LNCAP (cell line): ENCODE data around the gene MRTO4.

ENCODE experiments used
- TF ChIP-seq, protein P1 (sequence below): fragments of 450-650 bp; IDR thresholded peaks from 2 replicates; pipeline ENCODE4 v1.5.1; 2017; ENCODE audit warnings: mild to moderate bottlenecking

The MRTO4 gene

DNA sequence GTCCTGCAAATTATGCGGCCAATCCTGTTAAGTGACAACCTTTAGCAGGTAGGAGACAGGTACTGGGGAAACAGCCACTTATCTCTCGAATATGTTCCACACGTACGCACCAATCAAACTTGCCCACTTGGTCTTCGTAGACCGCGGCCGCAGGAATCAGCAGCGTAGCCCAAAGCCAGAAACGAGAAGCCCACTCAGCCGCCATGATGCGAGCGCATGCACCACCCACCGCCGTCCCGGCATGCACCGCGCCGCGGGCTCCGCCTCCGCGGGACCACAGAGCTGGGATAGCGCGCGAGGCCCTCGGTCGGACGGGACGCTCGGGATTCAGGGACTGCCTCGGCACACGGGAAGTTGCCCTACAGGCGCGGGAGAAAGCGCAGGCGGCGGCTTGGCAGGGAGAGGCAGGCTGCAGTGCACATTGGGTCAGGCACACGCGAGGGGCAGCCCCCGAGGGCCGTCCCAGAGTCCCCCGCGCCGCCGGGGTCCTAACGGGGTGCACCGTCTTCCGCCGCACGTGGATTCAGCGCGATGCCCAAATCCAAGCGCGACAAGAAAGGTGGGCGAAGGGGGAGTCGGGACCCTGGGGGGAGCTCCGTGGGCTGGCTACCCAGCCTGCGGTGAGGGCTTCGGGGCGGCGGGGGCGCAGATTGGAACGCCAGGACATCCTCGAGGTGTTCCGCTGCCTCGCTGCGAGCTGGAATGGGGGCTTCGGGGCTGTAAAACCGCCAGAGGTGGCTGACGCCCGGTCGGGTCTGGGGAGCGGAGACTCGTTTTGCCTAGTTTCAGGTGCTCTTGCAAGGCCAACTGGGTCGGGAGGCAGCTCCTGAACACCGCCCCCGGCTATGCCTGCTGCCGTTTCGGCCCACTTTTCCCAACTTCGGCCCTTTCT is at the start of gene MRTO4, which contains the start of gene EMC1:
Gene MRTO4, plus strand, starts transcription at position 501 of the 892 bp plus-strand sequence. Its CDS starts 31 bp downstream, at position 532.
Gene EMC1, minus strand, starts transcription at position 220 of the 892 bp plus-strand sequence. Its CDS starts 15 bp downstream, at position 205.
- TF ChIP-seq, protein P1, sequence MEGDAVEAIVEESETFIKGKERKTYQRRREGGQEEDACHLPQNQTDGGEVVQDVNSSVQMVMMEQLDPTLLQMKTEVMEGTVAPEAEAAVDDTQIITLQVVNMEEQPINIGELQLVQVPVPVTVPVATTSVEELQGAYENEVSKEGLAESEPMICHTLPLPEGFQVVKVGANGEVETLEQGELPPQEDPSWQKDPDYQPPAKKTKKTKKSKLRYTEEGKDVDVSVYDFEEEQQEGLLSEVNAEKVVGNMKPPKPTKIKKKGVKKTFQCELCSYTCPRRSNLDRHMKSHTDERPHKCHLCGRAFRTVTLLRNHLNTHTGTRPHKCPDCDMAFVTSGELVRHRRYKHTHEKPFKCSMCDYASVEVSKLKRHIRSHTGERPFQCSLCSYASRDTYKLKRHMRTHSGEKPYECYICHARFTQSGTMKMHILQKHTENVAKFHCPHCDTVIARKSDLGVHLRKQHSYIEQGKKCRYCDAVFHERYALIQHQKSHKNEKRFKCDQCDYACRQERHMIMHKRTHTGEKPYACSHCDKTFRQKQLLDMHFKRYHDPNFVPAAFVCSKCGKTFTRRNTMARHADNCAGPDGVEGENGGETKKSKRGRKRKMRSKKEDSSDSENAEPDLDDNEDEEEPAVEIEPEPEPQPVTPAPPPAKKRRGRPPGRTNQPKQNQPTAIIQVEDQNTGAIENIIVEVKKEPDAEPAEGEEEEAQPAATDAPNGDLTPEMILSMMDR: no peak

DNA sequence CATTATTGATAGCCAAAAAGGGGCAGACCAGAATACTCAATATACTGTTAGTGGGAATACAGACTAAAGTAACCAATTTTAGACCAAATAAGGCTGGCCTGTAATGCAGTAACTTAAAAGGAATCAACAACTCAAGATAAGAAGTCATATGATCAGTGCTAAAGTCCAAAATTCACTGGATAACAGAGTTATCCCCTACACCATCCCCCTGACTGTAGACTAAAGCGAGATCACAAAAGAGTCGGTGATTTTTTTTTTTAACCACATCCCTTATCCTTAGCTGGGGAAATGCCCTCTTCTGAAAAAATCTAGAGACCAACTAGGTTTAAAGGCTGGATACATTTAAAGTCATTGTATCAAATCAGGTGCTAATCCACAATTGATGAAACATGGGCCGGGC is 49.2 kb upstream of the MRTO4 start:
- TF ChIP-seq, protein P1: no peak

DNA sequence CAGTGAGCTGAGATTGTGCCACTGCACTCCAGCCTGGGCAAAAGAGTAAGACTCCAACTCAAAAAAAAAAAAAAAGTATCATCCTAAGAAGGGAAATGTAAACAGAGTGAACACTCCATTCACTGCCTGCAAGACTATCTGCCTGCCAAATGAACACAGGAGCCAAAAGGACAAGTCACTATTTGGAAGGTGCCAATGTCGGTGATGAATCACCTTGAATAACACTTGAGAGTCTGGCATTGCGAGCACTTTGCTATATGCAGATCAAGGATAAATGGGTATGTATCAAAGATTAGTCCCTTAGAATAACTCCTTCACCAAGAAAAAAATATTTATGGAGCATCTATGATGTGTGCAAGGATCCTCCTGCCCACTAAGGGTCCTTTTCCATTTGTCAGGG is 48.2 kb upstream of the MRTO4 start:
- TF ChIP-seq, protein P1: no peak

DNA sequence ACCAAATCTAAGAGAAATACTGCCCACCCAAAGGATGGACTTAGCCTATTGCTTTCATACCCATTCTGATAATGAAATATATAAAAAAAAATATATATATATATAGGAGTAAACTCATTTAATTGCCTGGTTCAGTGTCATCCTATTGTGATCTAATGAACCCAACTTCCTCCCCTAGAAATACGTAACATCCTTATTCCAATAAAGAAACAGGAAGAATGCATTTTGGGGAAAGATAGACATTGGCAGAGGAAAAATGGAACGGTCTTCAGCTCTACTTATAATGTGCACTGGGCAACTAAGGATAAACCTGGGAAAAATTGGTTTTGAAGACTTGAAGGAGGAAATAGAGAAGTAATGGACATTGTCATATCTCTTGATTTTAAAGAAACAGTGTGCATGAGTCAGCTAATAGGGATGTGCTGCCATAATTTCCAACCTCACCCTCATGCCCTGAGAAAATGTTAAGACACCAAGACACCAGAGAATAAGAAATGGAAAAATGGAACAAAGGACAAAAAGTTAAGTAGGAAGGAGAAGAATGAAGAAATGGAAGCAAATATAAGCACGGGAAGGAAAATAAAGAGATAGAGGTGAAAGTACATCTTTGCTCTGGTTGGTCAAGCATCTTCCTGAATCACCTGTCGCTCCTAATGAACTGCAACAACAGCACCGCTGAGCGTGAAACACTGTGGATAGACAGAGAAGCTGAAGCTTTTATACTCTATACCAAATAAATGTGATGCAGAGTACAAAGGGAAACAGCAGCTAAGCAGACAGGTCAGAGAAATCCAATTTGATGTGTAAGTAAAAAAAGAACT is 46.9 kb upstream of the MRTO4 start:
- TF ChIP-seq, protein P1: no peak

DNA sequence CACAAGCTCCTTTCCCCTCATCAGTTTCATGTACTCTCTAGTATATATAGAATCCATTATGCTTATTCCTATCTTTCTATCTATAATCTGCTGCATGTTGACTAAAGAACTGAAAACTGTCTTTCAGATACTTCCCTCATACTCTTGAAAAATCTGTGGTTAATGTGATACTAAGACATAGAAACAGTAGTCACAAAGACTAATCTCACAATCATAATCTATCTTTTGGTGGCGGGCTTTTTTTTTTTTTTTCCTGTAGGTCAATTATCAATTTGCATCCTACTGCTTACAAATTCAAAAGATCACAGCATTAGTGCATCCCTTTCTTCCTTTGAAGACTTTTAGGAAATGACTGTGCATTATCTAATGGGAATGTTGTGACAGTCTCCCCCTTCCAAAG is 46.2 kb upstream of the MRTO4 start:
- TF ChIP-seq, protein P1: no peak

DNA sequence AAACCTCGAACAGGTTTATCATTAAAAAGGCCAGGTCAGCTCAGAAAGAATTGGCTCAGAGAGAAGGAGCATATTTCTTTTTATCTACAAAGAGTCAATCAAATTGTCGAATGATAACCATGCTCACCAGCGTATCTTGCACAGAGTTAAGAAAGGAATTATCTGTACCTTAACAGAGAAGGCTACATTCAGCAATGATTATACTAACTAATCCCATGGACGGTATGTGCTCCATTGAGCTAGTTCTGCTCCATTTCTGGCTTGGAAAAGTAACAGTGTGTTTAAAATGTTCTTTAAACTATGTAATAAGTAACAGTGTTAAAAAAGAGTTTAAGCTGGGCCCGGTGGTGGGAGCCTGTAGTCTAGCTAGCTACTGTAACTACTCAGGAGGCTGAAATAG is 45.8 kb upstream of the MRTO4 start:
- TF ChIP-seq, protein P1: no peak

DNA sequence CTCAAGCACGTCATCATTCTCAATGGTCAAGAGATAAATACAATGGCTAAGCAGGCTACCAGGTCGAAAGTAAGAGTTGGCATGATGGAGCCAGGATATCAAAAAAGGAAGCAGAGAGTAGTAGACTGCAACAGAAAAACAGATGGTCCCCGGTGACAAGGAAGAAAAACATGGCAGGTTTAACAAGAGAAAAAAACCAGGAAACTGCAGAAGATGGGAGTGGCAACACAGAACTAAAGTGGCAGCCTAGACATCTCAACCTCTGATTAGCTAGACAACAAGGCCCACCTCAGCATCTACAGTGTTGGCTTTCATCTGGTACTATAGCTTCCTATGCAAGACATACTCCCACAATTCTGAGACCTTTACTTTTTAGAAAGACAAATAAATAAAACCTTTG is 44.7 kb upstream of the MRTO4 start:
- TF ChIP-seq, protein P1: no peak
